CMK (cell line): ENCODE measurements around the gene NIPA2.
A peak's percentile ranks its signal among the peaks of the same experiment; 100 is the strongest.
"Not testable (repeated sequence)": the region's sequence is repeated elsewhere in the genome, so short reads cannot be mapped to it uniquely, and the experiment has no call there.

Source experiments
- DNase-seq: peaks from one replicate; pipeline ENCODE4 v3.0.0-alpha.2; 2010; ENCODE audit warnings: low read depth

NIPA2 gene

GRCh38 chr15:22838292-22839042 lies at the start of gene NIPA2:
NIPA2 (plus strand) TSS chr15:22838666; CDS start chr15:22851732, 13,066 bp downstream.
- peak; percentile 89 for DNase-seq

GRCh38 chr15:22794063-22794462 lies 44.4 kb upstream of the NIPA2 start:
- no peak for DNase-seq

GRCh38 chr15:22794621-22795167 lies 43.8 kb upstream of the NIPA2 start:
- DNase-seq, result no peak

- DNase-seq, result no peak
These were observed 43.0 kb upstream of the NIPA2 start for GRCh38 chr15:22795206-22796063.

- DNase-seq, result no peak
These were observed 42.4 kb upstream of the NIPA2 start for GRCh38 chr15:22796079-22796478.

DNA sequence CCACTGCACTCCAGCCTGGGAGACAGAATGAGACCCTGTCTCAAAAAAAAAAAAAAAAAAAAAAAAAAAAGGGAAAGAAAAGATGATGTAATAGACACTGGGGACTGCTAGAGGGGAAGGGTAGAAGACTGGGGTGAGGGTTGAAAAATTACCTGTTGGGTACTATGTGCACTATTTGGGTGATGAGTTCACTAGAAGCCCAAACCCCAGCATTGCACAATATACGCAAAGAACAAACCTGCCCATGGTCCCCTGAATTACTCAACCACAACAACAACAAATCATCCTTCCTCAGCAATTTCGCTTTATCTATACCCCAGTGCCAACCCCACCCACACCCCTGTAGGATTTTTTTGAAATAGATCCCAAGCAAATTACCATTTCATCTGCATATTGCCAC lies 38.6 kb upstream of the NIPA2 start:
- no peak for DNase-seq

- DNase-seq, result not testable (repeated sequence)
These were observed 35.5 kb upstream of the NIPA2 start for GRCh38 chr15:22803006-22803405.

- DNase-seq, result no peak
These were observed 32.3 kb upstream of the NIPA2 start for GRCh38 chr15:22806156-22806555.

DNA sequence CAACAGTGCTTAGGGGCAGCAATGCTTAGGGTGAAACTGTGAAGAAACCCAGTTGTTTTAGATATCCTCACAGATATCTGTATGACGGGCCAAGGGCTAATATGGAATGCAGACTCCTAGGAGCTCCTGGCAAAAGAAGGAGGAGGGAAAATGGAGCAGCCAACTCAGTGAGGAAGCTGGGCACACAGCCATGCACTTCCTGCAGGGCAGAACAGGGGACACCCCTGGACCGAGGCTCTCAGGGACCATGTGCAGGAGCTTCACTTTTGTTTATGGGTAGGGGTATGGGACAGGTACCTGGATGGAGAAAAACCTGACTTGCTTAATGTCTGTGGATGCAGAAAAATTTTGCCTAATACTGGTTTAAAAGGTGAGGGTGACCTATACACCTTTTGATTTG lies 31.8 kb upstream of the NIPA2 start:
- DNase-seq, result no peak

DNA sequence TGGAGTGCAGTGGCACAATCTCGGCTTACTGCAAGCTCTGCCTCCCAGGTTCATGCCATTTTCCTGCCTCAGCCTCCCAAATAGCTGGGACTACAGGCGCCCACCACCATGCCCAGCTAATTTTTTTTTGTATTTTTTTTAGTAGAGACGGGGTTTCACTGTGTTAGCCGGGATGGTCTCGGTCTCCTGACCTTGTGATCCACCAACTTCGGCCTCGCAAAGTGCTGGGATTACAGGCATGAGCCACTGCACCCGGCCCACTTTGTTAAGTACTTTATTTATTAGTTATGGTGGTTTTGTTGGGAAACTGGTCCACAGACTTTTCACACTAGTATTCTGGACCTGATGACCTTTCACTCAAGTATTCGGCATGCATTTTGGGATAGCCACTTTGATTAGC lies 30.6 kb upstream of the NIPA2 start:
- DNase-seq, result not testable (repeated sequence)

DNA sequence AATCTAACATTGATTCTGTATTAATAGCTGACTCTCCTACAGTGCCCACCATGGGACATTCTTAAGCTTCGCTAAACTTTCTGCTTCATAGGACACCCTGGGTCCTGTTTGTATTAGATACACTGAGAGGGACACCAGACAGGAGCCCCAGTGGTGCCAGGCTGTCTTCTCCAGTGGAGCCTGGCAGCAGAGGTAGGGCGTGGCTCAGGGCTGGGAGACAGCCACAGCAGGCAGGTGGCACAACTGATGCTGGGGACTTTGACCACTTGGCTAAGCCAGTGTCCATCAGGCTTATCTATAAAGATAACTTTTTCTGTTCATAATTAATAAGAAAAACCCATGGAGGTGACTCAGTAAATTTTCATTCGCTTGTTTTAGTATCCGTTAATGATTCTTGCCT lies 30.2 kb upstream of the NIPA2 start:
- DNase-seq, result no peak

GRCh38 chr15:22808761-22809280 lies 29.6 kb upstream of the NIPA2 start:
- no peak for DNase-seq

- no peak for DNase-seq
These were observed 28.2 kb upstream of the NIPA2 start for GRCh38 chr15:22810033-22810852.

DNA sequence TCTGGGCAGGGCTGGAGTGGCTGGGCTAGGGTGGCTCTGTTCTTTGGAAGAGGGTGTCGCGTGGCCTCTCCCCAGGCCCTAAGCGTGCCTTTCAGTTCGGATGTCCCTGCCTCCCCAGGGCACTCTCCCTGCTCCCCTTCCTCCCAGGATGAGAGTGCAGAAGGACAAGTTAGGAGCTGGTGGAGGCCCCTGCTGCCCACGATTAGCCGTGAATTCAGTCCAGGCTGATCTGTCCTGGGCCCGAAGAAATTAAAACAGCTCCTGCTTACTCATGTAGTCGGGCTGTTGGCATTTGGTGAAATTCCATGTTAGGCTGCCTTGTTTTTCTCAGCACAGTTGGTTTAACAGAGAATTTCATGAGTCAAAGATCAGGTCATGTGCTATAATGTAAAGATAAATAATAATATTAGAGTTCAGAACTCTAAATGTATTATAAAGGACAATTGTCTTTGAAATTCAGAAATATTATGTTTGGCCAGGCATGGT lies 27.6 kb upstream of the NIPA2 start:
- DNase-seq, result no peak

- no peak for DNase-seq
These were observed 26.8 kb upstream of the NIPA2 start for GRCh38 chr15:22811640-22812039.

- DNase-seq, result no peak
These were observed 24.6 kb upstream of the NIPA2 start for GRCh38 chr15:22813844-22814243.

DNA sequence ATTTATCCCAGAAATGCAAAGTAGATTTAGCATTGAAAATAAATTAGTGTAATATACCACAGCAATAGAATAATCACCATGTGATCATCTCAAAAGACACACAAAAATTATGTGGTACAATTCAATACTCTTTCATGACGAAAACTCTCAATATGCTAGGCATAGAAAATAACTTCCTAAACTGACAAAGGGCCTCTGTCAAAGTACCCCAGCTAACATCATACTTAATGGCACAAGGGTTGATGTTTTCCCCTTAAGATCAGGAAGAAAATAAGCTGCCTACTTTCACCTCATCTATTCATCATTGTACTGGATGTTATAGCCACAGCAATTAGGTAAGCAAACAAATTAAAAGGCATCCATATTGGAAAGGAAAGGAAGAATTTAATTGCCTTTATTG lies 22.7 kb upstream of the NIPA2 start:
- no peak for DNase-seq

DNA sequence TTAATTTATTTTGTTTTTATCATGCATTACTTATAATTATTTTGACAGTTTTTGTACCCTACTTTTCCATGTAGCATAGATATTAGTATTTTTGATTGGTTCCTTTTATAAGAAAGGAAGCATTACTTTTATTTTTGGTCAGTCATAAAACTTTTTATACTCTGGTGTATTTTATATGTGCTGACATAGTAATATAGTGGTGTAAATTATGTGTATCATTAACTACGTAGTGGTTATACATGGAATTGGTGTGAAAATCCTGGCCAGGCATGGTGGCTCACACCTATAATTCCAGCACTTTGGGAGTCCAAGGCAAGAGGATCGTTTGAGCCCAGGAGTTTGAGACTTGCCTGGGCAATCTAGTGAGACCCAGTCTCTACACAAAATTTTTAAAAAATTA lies 18.8 kb upstream of the NIPA2 start:
- no peak for DNase-seq

DNA sequence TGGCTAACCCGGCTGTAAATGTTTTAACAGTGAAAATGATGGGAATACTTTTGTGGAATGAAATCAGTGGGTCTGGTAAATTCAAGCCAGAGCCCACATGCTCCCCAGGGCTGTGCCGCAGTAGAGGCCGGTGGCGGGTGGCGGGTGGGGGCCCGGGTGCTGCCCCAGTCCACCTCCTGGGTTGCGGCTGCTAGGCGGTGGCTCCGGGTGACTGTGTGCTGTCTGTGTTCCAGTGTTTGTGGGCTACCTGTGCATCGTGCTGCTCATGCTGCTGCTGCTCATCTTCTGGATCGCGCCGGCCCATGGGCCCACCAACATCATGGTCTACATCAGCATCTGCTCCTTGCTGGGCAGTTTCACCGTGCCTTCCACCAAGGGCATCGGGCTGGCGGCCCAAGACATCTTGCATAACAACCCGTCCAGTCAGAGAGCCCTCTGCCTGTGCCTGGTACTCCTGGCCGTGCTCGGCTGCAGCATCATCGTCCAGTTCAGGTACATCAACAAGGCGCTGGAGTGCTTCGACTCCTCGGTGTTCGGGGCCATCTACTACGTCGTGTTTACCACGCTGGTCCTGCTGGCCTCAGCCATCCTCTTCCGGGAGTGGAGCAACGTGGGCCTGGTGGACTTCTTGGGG lies 14.9 kb upstream of the NIPA2 start:
- no peak for DNase-seq

DNA sequence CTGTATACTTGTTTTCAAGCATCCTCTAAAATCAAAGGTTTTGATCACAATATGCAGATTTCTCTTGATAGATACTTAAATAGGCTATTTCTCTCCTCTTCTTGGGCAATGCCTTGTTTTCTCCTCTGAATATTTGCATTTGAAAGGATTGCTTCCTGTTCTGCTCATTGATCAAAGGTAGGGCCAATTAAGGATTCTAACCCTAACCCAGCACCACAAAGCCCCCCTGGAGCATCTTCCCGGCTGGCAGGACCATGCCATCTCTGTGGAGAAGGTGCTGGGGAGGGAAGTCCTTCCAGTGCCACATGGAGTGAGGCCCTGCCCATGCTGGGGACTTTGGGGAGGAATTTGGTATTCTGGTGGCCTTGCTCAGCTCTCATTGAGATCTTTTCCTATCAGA lies 11.3 kb upstream of the NIPA2 start:
- no peak for DNase-seq

DNA sequence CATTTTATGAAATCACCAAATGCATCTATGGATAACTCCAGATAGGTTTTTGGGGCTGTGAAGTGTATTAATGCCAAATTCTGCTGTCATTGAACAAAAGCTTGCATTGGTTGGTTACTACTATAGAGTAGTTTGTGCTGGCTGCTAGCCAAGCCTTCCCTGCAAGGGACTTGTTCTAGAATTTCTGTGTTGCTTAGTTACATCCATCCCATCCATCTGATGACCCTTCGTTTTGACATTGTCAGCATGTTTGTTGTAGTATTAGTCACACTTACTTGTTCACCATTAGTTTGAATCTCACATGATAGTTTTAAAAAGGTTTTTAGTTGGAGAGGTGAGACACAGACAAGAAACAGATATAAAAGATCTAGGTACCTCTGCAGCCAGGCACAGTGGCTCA lies 7.0 kb upstream of the NIPA2 start:
- DNase-seq, result no peak
